Hepatocyte (in vitro differentiated cells): ENCODE measurements around the gene NDUFA7. TPM values are rescaled to one million over a fixed set of nuclear protein-coding genes. Genes with fewer than 3 reads are reported as not detected.
"Not testable (repeated sequence)": the region's sequence is repeated elsewhere in the genome, so short reads cannot be mapped to it uniquely, and the experiment has no call there.

Source experiments
- DNase-seq: peaks from one replicate; pipeline ENCODE4 v3.0.0-alpha.2; 2016; ENCODE audit warnings: low spot score
- H2AFZ ChIP-seq: fragments of 200-600 bp; sonication (generic); 2 replicates; pipeline ENCODE4 v1.6.0; 2016; ENCODE audit warnings: antibody characterized with exemption, mild to moderate bottlenecking
- H3K27ac ChIP-seq: fragments of 200-600 bp; sonication (generic); 2 replicates; pipeline ENCODE4 v1.5.1; 2016; ENCODE audit warnings: mild to moderate bottlenecking
- H3K27me3 ChIP-seq: fragments of 200-600 bp; sonication (generic); 2 replicates; pipeline ENCODE4 v1.6.1; 2016
- H3K36me3 ChIP-seq: fragments of 200-600 bp; sonication (generic); replicated peaks from 2 replicates; pipeline ENCODE4 v1.5.1; 2016; ENCODE audit warnings: low read depth; ENCODE audit not compliant: insufficient read depth
- H3K4me1 ChIP-seq: fragments of 200-600 bp; sonication (generic); 2 replicates; pipeline ENCODE4 v1.5.1; 2016; ENCODE audit warnings: mild to moderate bottlenecking, moderate library complexity; ENCODE audit not compliant: insufficient read depth
- H3K4me2 ChIP-seq: fragments of 200-600 bp; sonication (generic); 2 replicates; pipeline ENCODE4 v1.6.0; 2016
- H3K4me3 ChIP-seq: fragments of 200-600 bp; sonication (generic); 2 replicates; pipeline ENCODE4 v1.5.1; 2016; ENCODE audit warnings: mild to moderate bottlenecking
- H3K79me2 ChIP-seq: fragments of 200-600 bp; sonication (generic); 2 replicates; pipeline ENCODE4 v1.6.0; 2017; ENCODE audit warnings: mild to moderate bottlenecking
- H3K9me2 ChIP-seq: fragments of 200-600 bp; sonication (generic); replicated peaks from 2 replicates; pipeline ENCODE4 v1.6.0; 2017; ENCODE audit warnings: mild to moderate bottlenecking; ENCODE audit not compliant: insufficient read depth
- H3K9me3 ChIP-seq: fragments of 200-600 bp; sonication (generic); 2 replicates; pipeline ENCODE4 v1.5.1; 2016; ENCODE audit warnings: low read depth, mild to moderate bottlenecking
- H4K20me1 ChIP-seq: fragments of 200-600 bp; sonication (generic); 2 replicates; pipeline ENCODE4 v1.6.0; 2016; ENCODE audit warnings: mild to moderate bottlenecking; ENCODE audit not compliant: insufficient read depth, poor library complexity, severe bottlenecking
- EZH2 ChIP-seq: fragments of 200-600 bp; sonication (generic); IDR thresholded peaks from 2 replicates; pipeline ENCODE4 v1.6.1; 2016; ENCODE audit warnings: antibody characterized with exemption, mild to moderate bottlenecking, borderline replicate concordance
- EZH2phosphoT487 ChIP-seq: fragments of 200-600 bp; sonication (generic); IDR thresholded peaks from one replicate; pipeline ENCODE4 v1.6.1; 2018; ENCODE audit warnings: antibody characterized with exemption, mild to moderate bottlenecking, low read depth, moderate library complexity; ENCODE audit not compliant: unreplicated experiment, severe bottlenecking
- WGBS: methylation state at CpG from one replicate; pipeline ENCODE4 v1.1.6; 2016; ENCODE audit warnings: low lambda C conversion rate; ENCODE audit errors: missing lambda C conversion rate; 5-methylcytosine and 5-hydroxymethylcytosine counted together
- polyA plus RNA-seq: library from polyadenylated mRNA; unstranded; fragments of >200 nt; fragmentation: Nextera tagmentation; extraction: Ambion mirVana; gene quantifications from 2 replicates; pipeline ENCODE4 v1.2.1, GENCODE V29; 2016
- total RNA-seq: library from RNA; depleted of rRNA; stranded (reverse); fragments of >200 nt; gene quantifications from 2 replicates; pipeline ENCODE4 v1.2.3, GENCODE V29; 2014
- TF ChIP-seq, protein P1 (sequence below): fragments of 200-600 bp; sonication (generic); IDR thresholded peaks from 2 replicates; pipeline ENCODE4 v1.5.1; 2016; ENCODE audit warnings: antibody characterized with exemption, mild to moderate bottlenecking; ENCODE audit not compliant: poor library complexity

Gene NDUFA7
- total and polyA plus RNA-seq, 2 experiments from 2014 or later = 34.4 to 115 TPM

DNA sequence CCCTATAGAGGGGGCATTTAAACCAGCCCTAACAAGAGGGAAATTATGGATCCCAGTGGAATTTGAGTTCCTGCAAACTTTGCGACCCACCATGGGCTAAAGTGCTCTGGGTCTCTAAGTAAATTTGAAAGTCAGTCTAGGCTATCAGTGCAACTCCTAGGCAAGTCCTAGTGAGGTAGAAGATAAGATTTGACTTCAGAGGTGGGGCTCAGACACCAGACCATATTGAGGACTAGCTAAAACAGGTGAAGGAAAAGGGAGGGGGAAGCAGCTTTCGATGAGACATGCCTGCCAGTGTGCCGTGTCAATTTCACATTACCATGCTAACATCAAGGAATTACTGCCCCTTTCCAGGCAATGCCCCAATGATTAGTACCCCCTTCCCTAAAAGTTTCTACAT, 51.5 kb downstream of the NDUFA7 start:
- H2AFZ ChIP-seq = no peak overlapping the region
- 75% methylated on average over 3 of the region's 3 CpGs for WGBS
- no peaks in the 10 kb centered on the region for H3K27me3 ChIP-seq
- H3K4me3 ChIP-seq = no peak overlapping the region
- no peaks in the 10 kb centered on the region for H3K4me1 ChIP-seq
- no peaks in the 10 kb centered on the region for H3K9me2 ChIP-seq
- no peak overlapping the region for H3K27ac ChIP-seq
- H3K79me2 ChIP-seq = no peaks in the 10 kb centered on the region
- no peak for DNase-seq
- H3K4me2 ChIP-seq = no peak overlapping the region
- H3K9me3 ChIP-seq = no peaks in the 10 kb centered on the region
- no peaks in the 10 kb centered on the region for H4K20me1 ChIP-seq
- no peaks in the 10 kb centered on the region for H3K36me3 ChIP-seq
- TF ChIP-seq, protein P1, sequence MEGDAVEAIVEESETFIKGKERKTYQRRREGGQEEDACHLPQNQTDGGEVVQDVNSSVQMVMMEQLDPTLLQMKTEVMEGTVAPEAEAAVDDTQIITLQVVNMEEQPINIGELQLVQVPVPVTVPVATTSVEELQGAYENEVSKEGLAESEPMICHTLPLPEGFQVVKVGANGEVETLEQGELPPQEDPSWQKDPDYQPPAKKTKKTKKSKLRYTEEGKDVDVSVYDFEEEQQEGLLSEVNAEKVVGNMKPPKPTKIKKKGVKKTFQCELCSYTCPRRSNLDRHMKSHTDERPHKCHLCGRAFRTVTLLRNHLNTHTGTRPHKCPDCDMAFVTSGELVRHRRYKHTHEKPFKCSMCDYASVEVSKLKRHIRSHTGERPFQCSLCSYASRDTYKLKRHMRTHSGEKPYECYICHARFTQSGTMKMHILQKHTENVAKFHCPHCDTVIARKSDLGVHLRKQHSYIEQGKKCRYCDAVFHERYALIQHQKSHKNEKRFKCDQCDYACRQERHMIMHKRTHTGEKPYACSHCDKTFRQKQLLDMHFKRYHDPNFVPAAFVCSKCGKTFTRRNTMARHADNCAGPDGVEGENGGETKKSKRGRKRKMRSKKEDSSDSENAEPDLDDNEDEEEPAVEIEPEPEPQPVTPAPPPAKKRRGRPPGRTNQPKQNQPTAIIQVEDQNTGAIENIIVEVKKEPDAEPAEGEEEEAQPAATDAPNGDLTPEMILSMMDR = no peak

DNA sequence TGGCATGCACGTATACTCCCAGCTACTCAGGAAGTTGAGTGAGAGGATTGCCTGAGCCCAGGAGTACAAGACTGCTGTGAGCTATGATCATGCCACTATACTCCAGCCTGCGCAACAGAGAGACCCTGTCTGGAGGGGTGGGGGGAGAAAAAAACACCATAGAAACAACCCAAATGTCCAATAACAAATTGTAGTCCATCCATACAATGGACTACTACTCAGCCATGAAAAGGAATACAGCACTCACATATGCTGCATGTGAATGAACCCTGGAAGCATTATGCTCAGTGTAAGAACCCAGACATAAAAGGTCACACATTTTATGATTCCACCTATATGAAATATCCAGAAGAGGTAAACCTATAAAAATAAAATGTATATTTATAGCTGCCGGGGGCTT, 55.3 kb downstream of the NDUFA7 start:
- 89% methylated on average over 3 of the region's 3 CpGs for WGBS
- Histone ChIP-seq H2AFZ (no peak overlapping the region), H3K9me2 (no peaks in the 10 kb centered on the region), H3K4me1 (no peaks in the 10 kb centered on the region), H3K27me3 (no peaks in the 10 kb centered on the region), H3K79me2 (no peaks in the 10 kb centered on the region), H3K9me3 (no peaks in the 10 kb centered on the region), H4K20me1 (no peaks in the 10 kb centered on the region), H3K27ac (no peak overlapping the region), H3K36me3 (no peaks in the 10 kb centered on the region), H3K4me3 (no peak overlapping the region), H3K4me2 (no peak overlapping the region)
- no peak for DNase-seq
- TF ChIP-seq, protein P1 = no peak
- TF ChIP-seq EZH2phosphoT487 (no peak), EZH2 (no peak)

DNA sequence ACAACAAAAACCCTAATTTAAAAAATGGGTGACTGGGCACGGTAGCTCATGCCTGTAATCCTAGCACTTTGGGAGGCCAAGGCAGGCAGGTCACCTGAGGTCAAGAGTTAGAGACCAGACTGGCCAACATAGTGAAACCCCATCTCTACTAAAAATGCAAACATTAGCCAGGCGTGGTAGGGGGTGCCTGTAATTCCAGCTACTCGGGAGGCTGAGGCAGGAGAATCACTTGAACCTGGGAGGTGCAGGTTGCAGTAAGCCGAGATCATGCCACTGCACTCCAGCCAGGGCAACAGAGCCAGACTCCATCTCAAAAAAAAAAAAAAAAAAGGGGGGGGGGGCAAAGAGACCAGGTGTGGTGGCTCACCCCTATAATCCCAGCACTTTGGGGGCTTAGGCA, 56.9 kb downstream of the NDUFA7 start:
- not testable (repeated sequence) for H3K4me1 ChIP-seq, H3K27ac ChIP-seq, H3K36me3 ChIP-seq, H3K9me2 ChIP-seq, H3K27me3 ChIP-seq, DNase-seq, H3K4me2 ChIP-seq, H3K9me3 ChIP-seq, H4K20me1 ChIP-seq, H3K79me2 ChIP-seq, H2AFZ ChIP-seq, H3K4me3 ChIP-seq
- 95% methylated on average over 4 of the region's 4 CpGs for WGBS

DNA sequence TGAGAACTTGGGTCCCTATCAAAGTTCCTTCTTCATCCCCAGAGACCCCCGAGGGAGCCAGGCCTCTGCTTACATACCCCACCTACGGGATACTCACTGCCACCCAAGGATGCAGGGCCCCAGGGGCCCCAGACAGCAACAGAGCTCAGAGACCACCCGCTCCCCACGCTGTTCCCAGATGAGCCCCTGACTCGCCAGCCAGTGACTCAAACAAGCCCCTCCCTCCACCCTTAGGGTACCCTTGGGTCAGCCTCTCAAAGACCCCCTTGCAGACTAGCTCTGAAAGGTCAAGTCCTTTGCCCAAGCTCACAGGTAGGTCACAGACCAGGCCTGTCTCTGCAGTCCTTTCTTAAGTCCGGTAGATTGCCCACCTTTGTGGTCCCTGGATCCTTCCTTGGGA, 58.7 kb downstream of the NDUFA7 start:
- Histone ChIP-seq H3K9me2 (no peaks in the 10 kb centered on the region), H3K4me3 (no peak overlapping the region), H3K27me3 (no peaks in the 10 kb centered on the region), H3K4me2 (no peak overlapping the region), H3K27ac (no peak overlapping the region), H3K9me3 (no peaks in the 10 kb centered on the region), H3K79me2 (no peaks in the 10 kb centered on the region), H3K36me3 (no peaks in the 10 kb centered on the region), H2AFZ (no peak overlapping the region), H3K4me1 (no peaks in the 10 kb centered on the region), H4K20me1 (no peaks in the 10 kb centered on the region)
- 100% methylated on average over 5 of the region's 6 CpGs for WGBS
- no peak for DNase-seq
- TF ChIP-seq, protein P1 = no peak
- no peak for TF ChIP-seq EZH2phosphoT487
